ENCODE measurements around the gene FEN1.
A peak's percentile ranks its signal among the peaks of the same experiment; 100 is the strongest.

The FEN1 gene

GRCh38 chr11:61773809-61774208, 18.9 kb upstream of the FEN1 start:
- no peak overlapping the region for H3K27ac ChIP-seq

GRCh38 chr11:61774411-61774810, 18.3 kb upstream of the FEN1 start:
- H3K27ac ChIP-seq = no peak overlapping the region
- H3K4me3 ChIP-seq = no peak overlapping the region

More at GRCh38 chr11:61773809-61774208, 18.9 kb upstream of the FEN1 start:
- H3K4me3 ChIP-seq = no peak overlapping the region

GRCh38 chr11:61775106-61775505, 17.6 kb upstream of the FEN1 start:
- Histone ChIP-seq H3K27ac (no peak overlapping the region), H3K4me3 (no peak overlapping the region)

- no peak overlapping the region for H3K4me3 ChIP-seq
- no peak overlapping the region for H3K27ac ChIP-seq
Observed at GRCh38 chr11:61775606-61776554, 16.8 kb upstream of the FEN1 start.

- H3K4me3 ChIP-seq = no peak overlapping the region
- H3K27ac ChIP-seq = no peak overlapping the region
Observed at GRCh38 chr11:61776561-61777075, 16.1 kb upstream of the FEN1 start.

- no peak overlapping the region for H3K27ac ChIP-seq
- peak overlapping the region in 4 of 7 experiments; percentile 8 to 38 (median 16) for H3K4me3 ChIP-seq
Observed at GRCh38 chr11:61777234-61778090, 15.2 kb upstream of the FEN1 start.

GRCh38 chr11:61778357-61778886, 14.3 kb upstream of the FEN1 start:
- Histone ChIP-seq H3K27ac (no peak overlapping the region), H3K4me3 (no peak overlapping the region)

GRCh38 chr11:61778920-61779650, 13.6 kb upstream of the FEN1 start:
- Histone ChIP-seq H3K27ac (no peak overlapping the region), H3K4me3 (no peak overlapping the region)

GRCh38 chr11:61779666-61780525, 12.8 kb upstream of the FEN1 start:
- Histone ChIP-seq H3K27ac (no peak overlapping the region), H3K4me3 (no peak overlapping the region)

- H3K27ac ChIP-seq = no peak overlapping the region
- H3K4me3 ChIP-seq = no peak overlapping the region
Observed at GRCh38 chr11:61780581-61781162, 12.0 kb upstream of the FEN1 start.

- no peak overlapping the region for H3K4me3 ChIP-seq
Observed at GRCh38 chr11:61781585-61781984, 11.1 kb upstream of the FEN1 start.

GRCh38 chr11:61782299-61782698, 10.4 kb upstream of the FEN1 start:
- Histone ChIP-seq H3K27ac (no peak overlapping the region), H3K4me3 (no peak overlapping the region)

More at GRCh38 chr11:61781585-61781984, 11.1 kb upstream of the FEN1 start:
- H3K27ac ChIP-seq = no peak overlapping the region

GRCh38 chr11:61782841-61783240, 9.9 kb upstream of the FEN1 start:
- Histone ChIP-seq H3K27ac (no peak overlapping the region), H3K4me3 (no peak overlapping the region)

GRCh38 chr11:61783717-61784505, 8.8 kb upstream of the FEN1 start:
- no peak overlapping the region for H3K4me3 ChIP-seq
- no peak overlapping the region for H3K27ac ChIP-seq

GRCh38 chr11:61784506-61784805, 8.3 kb upstream of the FEN1 start:
- Histone ChIP-seq H3K27ac (no peak overlapping the region), H3K4me3 (no peak overlapping the region)

- H3K27ac ChIP-seq = no peak overlapping the region
- H3K4me3 ChIP-seq = no peak overlapping the region
Observed at GRCh38 chr11:61785837-61786402, 6.8 kb upstream of the FEN1 start.

GRCh38 chr11:61787928-61788491, 4.7 kb upstream of the FEN1 start:
- Histone ChIP-seq H3K4me3 (no peak overlapping the region), H3K27ac (no peak overlapping the region)
